Activated effector memory CD4-positive, alpha-beta T cell treated with Interleukin-2 at 50 U/mL for 16 hours (primary cell): ENCODE data around the gene CHMP3.
"Not testable (repeated sequence)": the region's sequence is repeated elsewhere in the genome, so short reads cannot be mapped to it uniquely, and the experiment has no call there.

ENCODE experiments used
- DNase-seq: peaks from one replicate; pipeline ENCODE4 v3.0.0-alpha.2; 2020

Gene CHMP3

DNA sequence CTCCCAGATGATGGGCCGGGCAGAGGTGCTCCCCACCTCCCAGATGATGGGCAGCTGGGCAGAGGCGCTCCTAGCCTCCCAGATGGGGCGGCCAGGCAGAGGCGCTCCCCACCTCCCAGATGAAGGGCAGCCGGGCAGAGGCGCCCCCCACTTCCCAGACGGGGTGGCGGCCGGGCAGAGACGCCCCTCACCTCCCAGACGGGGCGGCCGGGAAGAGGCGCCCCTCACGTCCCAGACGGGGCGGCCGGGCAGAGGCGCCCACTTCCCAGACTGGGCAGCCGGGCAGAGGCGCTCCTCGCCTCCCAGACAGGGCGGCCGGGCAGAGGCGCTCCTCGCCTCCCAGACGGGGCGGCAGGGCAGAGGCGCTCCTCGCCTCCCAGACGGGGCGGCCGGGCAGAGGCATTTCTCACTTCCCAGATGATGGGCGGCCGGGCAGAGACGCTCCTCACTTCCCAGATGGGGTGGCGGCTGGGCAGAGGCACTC lies 14.3 kb downstream of the CHMP3 start:
- DNase-seq: not testable (repeated sequence)

DNA sequence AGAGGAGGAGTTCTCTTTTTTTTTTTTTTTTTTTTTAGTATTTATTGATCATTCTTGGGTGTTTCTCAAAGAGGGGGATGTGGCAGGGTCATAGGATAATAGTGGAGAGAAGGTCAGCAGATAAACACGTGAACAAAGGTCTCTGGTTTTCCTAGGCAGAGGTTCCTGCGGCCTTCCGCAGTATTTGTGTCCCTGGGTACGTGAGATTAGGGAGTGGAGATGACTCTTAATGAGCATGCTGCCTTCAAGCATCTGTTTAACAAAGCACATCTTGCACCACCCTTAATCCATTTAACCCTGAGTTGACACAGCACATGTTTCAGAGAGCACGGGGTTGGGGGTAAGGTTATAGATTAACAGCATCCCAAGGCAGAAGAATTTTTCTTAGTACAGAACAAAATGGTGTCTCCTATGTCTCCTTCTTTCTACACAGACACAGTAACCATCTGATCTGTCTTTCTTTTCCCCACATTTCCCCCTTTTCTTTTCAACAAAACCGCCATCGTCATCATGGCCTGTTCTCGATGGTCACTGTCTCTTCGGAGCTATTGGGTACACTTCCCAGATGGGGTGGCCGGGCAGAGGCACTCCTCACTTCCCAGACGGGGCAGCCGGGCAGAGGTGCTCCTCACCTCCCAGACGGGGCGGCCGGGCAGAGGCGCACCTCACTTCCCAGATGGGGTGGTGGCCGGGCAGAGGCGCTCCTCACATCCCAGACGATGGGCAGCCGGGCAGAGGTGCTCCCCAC lies 14.9 kb downstream of the CHMP3 start:
- not testable (repeated sequence) for DNase-seq

GRCh38 chr2:86545296-86545924 lies 17.8 kb downstream of the CHMP3 start:
- DNase-seq: not testable (repeated sequence)

- not testable (repeated sequence) for DNase-seq
These were observed 18.8 kb downstream of the CHMP3 start for GRCh38 chr2:86544278-86545099.

- DNase-seq: no peak
These were observed 19.4 kb downstream of the CHMP3 start for GRCh38 chr2:86543793-86544192.

- no peak for DNase-seq
These were observed 19.9 kb downstream of the CHMP3 start for GRCh38 chr2:86543335-86543734.

GRCh38 chr2:86542814-86543213 lies 20.4 kb downstream of the CHMP3 start:
- DNase-seq: no peak

DNA sequence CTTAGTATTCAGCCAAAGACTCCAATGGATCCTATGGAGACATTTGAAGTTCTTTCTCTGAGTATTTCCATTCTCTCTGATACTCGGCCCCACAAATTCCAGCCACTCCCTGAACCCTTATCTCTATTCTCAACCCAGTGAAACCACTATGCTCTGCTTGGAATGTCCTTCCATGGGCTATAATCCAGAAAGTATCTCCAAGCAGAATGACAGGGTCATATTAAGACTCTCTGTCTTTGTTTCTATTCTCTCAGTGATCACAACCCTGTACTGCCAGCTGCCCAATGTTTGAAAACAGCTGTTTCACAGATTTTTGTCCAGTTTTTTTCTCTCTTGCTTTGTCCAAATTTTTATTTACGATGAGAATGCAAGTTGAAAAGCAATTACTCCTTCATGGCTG lies 21.9 kb downstream of the CHMP3 start:
- no peak for DNase-seq

DNA sequence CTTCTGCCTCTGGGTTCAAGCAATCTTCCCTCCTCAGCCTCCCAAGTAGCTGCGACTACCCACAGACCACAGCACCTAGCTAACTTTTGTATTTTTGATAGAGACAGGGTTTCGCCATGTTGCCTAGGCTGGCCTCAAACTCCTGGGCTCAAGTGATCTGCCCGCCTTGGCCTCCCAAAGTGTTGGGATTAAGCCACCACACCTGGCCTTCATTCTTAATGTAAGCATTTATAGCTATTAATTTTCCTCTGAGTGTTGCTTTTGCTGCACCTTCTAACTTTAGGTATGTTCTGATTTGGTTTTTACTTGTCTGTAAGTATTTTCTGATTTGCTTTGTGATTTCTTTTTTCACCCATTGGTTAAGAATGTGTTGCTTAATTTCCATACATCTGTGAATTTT lies 29.7 kb downstream of the CHMP3 start:
- DNase-seq: no peak

GRCh38 chr2:86525421-86526340 lies 37.6 kb downstream of the CHMP3 start:
- DNase-seq: no peak

DNA sequence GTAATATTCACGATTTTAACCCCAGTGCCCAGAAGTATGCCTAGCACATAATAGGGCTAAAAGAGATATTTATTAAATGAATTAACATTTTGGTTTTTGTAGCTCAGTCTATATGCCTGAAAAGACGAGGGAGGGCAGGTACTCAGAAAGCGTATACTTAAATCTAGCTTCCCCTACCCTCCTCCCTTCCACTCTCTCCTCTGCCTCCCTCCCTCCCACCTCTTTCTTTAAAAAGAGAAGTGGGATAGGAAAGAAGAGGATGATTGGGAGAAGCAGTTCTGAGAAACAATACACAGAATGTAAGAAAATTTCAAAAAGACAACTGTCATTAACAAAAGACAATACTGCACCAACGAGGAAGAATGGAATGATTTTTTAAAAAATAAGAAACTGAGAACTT lies 39.8 kb downstream of the CHMP3 start:
- DNase-seq: no peak

- no peak for DNase-seq
These were observed 40.5 kb downstream of the CHMP3 start for GRCh38 chr2:86522711-86523110.

DNA sequence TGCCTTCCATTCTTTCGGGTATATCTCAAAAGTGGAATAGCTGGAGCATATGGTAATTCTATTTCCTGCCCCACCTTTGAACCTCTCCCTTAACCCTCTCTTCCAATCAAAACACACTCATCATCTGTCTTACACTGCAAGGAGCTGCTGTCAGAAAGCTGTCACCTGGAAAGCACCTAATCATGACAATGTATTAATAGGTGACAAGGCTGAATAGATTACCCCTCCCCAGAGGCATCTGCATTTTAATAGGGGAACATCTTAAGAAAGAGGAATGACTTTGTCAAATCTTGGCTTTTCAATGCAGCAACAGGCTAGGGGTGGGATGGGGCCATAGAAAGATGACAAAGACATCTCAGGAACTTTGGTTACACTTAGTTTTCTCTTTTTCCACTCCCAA lies 41.3 kb downstream of the CHMP3 start:
- DNase-seq: no peak

DNA sequence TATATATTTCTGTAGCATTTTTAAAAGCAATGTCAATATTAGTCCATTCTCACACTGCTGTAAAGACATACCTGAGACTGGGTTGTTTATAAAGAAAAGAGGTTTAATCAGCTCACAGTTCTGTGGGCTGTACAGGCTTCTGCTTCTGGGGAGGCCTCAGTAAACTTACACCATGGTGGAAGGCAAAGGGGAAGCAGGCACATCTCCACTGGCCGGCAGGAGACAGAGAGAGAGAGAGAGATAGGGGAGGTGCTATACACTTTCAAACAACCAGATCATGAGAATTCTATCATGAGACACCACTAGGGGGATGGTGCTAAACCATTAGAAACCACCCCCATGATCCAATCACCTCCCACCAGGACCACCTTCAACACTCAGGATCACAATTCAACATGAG lies 43.1 kb downstream of the CHMP3 start:
- DNase-seq: no peak

- no peak for DNase-seq
These were observed 43.9 kb downstream of the CHMP3 start for GRCh38 chr2:86519349-86519748.

DNA sequence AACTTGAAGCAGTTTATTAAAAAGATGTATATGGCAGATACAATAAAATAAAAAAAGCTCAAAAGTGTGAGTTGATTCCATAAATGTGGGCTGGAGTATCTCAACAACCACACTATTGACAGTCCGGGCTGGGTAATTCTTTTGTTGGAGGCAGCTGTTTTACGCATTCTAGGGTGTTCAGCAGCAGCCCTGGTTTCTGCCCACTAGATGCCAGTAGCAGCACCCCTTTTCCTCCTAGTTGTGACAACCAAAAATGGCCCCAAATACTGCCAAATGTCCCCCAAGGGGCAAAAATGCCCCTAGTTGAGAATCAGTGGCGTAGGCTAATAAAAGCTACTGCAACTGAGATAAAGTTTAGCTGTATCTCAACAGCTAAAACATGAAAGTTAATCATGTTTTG lies 44.8 kb downstream of the CHMP3 start:
- peak; percentile 12 for DNase-seq

DNA sequence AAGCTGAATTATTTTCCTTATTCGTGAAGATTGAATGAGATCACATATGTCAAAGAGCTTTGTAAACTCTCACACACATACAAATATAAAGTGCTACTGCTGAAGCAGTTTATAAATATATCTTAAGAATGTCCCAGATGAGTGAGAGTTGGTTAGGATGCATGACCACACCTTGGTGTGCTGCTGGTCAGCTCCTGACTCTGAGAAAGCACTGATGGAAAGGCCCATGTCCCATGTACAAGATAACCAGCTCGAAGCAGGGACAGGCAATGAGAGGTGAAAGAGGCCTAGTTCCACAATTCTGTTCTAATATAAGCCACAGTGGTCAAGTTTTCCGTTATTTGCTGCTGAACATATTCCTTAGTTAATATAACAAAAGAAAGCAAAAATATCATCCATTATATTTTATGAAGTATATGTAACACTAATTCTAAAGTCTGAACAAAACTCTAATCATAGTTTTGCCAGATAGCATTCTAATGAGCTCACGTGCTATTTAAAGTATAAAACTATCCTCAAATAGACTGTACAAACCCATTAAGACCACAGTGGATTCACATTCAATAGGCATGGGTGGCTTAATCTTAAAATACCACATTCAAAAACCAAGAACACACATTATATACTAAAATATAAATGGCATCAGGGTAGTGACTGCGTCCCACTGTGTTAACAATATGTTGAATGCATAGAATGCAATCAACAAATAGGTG lies 49.1 kb downstream of the CHMP3 start:
- no peak for DNase-seq

- DNase-seq: no peak
These were observed 50.4 kb downstream of the CHMP3 start for GRCh38 chr2:86512892-86513291.

GRCh38 chr2:86512034-86512433 lies 51.2 kb downstream of the CHMP3 start:
- no peak for DNase-seq

- no peak for DNase-seq
These were observed 52.8 kb downstream of the CHMP3 start for GRCh38 chr2:86510436-86510933.

DNA sequence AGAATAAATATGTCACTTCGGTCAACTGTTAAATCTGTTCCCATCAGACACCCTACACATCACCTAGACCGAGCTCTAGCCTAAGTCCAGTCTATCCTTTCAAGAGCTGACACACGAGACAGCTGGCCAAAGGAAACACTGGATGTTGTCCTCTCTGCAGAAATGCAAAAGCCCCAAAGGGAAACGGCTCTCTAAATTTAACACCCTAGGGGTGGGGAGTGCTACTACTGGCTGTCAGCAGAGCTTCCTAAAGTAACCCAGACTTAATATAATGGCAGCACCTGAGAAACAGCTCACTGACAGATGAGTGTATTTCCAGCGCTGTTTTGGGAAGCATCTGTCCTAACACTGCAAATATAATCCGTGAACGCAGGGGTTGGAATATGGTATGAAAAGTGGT lies 55.6 kb downstream of the CHMP3 start:
- no peak for DNase-seq
